ENCODE measurements around the gene TTC28. TPM values are rescaled to one million over a fixed set of nuclear protein-coding genes. Genes with fewer than 3 reads are reported as not detected.
"Not testable (repeated sequence)": the region's sequence is repeated elsewhere in the genome, so short reads cannot be mapped to it uniquely, and the experiment has no call there.

Gene TTC28
- total RNA-seq, 4 donors from 2014 or later: 35.1 to 138 (median 50.8) TPM

DNA sequence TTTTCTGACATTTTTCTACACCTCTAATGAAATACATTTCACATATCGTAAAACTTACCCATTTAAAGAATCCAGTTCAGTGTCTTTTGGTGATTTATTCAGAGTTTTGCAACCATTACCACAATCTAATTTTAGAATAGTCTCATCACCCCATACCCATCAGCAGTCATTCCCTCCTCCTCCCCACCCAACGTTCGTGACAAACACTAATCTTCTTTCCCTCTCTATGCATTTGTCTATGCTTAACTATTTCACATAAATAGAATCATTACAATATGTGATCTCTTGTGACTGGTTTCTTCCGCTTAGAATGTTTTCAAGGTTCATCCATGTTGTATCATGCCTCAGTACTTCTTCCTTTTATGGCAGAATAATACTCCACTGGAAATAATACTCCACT lies 9.5 kb downstream of the TTC28 start:
- Histone ChIP-seq H3K9me3 (no peaks in the 10 kb centered on the region), H3K27me3 (no peaks in the 10 kb centered on the region), H3K36me3 (no peaks in the 10 kb centered on the region), H3K4me3 (no peak overlapping the region), H3K27ac (no peak overlapping the region), H3K4me1 (no peaks in the 10 kb centered on the region)
- 84 to 85% methylated on average over 4 of the region's 4 CpGs for WGBS, 2 donors (ENCODE audit: low coverage in 1 of 2)
- ATAC-seq: no peak
- TF ChIP-seq POLR2AphosphoS5 (IDR thresholded peaks at IDR 0.05) (no peak), POLR2A (IDR thresholded peaks at IDR 0.05) (no peak), EP300 (IDR thresholded peaks at IDR 0.05) (no peak)
- TF ChIP-seq, protein P1, sequence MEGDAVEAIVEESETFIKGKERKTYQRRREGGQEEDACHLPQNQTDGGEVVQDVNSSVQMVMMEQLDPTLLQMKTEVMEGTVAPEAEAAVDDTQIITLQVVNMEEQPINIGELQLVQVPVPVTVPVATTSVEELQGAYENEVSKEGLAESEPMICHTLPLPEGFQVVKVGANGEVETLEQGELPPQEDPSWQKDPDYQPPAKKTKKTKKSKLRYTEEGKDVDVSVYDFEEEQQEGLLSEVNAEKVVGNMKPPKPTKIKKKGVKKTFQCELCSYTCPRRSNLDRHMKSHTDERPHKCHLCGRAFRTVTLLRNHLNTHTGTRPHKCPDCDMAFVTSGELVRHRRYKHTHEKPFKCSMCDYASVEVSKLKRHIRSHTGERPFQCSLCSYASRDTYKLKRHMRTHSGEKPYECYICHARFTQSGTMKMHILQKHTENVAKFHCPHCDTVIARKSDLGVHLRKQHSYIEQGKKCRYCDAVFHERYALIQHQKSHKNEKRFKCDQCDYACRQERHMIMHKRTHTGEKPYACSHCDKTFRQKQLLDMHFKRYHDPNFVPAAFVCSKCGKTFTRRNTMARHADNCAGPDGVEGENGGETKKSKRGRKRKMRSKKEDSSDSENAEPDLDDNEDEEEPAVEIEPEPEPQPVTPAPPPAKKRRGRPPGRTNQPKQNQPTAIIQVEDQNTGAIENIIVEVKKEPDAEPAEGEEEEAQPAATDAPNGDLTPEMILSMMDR (IDR thresholded peaks at IDR 0.05): no peak

DNA sequence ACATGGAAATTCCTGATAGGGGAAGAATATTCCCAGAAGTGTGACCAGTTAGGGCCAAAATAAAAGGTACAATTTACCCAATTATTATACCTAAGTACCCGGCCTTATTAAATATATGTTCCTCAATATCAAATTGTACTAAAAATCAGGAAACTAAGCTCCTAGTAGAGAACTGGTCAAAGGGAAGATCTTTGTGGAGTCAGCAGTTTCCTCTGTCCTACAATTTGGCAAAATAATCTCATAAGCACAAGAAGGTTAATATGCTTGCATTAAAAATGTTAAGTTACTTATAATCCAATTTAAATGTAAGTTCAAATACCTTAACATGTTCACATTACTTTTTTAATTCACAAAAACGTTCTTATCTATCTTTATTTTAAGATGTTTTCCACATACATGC lies 10.3 kb downstream of the TTC28 start:
- H3K36me3 ChIP-seq: no peaks in the 10 kb centered on the region
- no peaks in the 10 kb centered on the region for H3K27me3 ChIP-seq
- ATAC-seq: no peak
- 61 to 89% methylated on average over 2 of the region's 2 CpGs for WGBS, 2 donors (ENCODE audit: low coverage in 1 of 2)
- H3K4me3 ChIP-seq: no peak overlapping the region
- no peaks in the 10 kb centered on the region for H3K9me3 ChIP-seq
- TF ChIP-seq, protein P1 (IDR thresholded peaks at IDR 0.05): no peak
- TF ChIP-seq POLR2AphosphoS5 (IDR thresholded peaks at IDR 0.05): no peak
- TF ChIP-seq POLR2A (IDR thresholded peaks at IDR 0.05): no peak
- TF ChIP-seq EP300 (IDR thresholded peaks at IDR 0.05): no peak
- no peak overlapping the region for H3K27ac ChIP-seq
- H3K4me1 ChIP-seq: no peaks in the 10 kb centered on the region

DNA sequence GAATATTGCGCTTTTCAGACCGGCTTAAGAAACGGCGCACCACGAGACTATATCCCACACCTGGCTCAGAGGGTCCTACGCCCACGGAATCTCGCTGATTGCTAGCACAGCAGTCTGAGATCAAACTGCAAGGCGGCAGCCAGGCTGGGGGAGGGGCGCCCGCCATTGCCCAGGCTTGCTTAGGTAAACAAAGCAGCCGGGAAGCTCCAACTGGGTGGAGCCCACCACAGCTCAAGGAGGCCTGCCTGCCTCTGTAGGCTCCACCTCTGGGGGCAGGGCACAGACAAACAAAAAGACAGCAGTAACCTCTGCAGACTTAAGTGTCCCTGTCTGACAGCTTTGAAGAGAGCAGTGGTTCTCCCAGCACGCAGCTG lies 16.1 kb downstream of the TTC28 start:
- not testable (repeated sequence) for H3K4me1 ChIP-seq, ATAC-seq, H3K4me3 ChIP-seq, H3K27me3 ChIP-seq, H3K9me3 ChIP-seq, H3K27ac ChIP-seq, H3K36me3 ChIP-seq
- WGBS, 2 donors (ENCODE audit: low coverage in 1 of 2): no CpG with 5 or more reads among the region's 13 CpGs

DNA sequence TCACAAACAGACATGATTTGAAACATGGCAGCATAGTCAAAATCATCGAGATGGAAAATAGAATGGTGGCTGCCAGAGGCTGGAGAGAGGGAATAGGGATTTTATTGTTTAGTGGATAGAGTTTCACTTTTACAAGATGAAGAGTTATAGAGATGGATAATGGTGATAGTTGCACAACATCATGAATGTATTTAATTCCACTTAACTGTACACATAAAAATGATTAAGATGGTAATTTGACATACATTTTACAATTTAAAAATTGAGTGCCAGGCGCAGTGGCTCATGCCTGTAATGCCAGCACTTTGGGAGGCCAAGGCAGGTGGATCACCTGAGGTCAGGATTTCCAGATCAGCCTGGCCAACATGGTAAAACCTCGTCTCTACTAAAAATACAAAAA lies 21.2 kb downstream of the TTC28 start:
- H3K4me1 ChIP-seq: no peaks in the 10 kb centered on the region
- WGBS, 2 donors (ENCODE audit: low coverage in 1 of 2): 80 to 82% methylated on average over 3 of the region's 3 CpGs
- no peak for ATAC-seq
- no peaks in the 10 kb centered on the region for H3K27me3 ChIP-seq
- no peak overlapping the region for H3K4me3 ChIP-seq
- no peaks in the 10 kb centered on the region for H3K9me3 ChIP-seq
- H3K27ac ChIP-seq: no peak overlapping the region
- TF ChIP-seq POLR2A (IDR thresholded peaks at IDR 0.05): no peak
- TF ChIP-seq EP300 (IDR thresholded peaks at IDR 0.05): no peak
- no peak for TF ChIP-seq POLR2AphosphoS5 (IDR thresholded peaks at IDR 0.05)
- TF ChIP-seq, protein P1 (IDR thresholded peaks at IDR 0.05): no peak
- no peaks in the 10 kb centered on the region for H3K36me3 ChIP-seq

DNA sequence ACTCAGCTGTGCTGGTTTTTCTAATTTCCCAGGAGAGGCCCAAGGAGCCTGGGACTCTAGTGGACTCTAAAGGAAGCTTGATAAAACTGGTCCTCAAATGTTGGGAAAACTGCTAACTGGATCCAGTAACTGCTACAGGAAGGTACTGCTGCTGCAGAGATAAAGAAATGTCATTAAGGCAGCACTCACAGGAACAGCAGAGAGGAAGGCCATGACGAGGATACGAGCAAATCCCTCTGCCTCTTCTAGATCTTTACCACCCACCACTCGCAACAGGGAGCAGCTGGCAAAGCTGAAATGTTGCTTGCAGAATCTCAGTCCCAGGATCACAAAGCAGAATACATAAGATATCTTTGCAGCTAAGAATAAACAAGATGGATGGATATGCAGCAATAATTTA lies 23.5 kb downstream of the TTC28 start:
- H3K36me3 ChIP-seq: no peaks in the 10 kb centered on the region
- H3K4me3 ChIP-seq: no peak overlapping the region
- 80 to 87% methylated on average over 3 of the region's 3 CpGs for WGBS, 2 donors (ENCODE audit: low coverage in 1 of 2)
- TF ChIP-seq POLR2AphosphoS5 (IDR thresholded peaks at IDR 0.05) (no peak), EP300 (IDR thresholded peaks at IDR 0.05) (no peak), POLR2A (IDR thresholded peaks at IDR 0.05) (no peak)
- TF ChIP-seq, protein P1 (IDR thresholded peaks at IDR 0.05): no peak
- no peaks in the 10 kb centered on the region for H3K4me1 ChIP-seq
- no peak for ATAC-seq
- H3K9me3 ChIP-seq: no peaks in the 10 kb centered on the region
- H3K27ac ChIP-seq: no peak overlapping the region
- no peaks in the 10 kb centered on the region for H3K27me3 ChIP-seq

DNA sequence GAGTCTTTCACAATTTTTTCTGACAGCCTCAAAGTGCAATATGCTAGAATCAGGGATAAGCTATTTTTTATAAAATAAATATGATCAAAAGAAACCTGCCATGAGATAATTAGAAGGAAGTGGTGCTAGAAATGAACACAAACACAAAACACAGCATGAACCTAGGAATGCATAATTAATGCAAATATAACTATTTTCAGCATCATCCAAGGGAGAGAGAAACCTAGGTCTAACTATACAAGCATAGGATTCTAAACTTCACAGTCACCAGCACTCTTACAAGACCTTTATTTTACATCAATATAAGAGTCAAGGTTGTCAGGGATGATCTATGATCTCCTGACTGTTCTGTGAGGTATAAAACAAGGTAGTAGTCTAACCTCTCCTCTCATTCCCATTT lies 29.2 kb downstream of the TTC28 start:
- no peak for ATAC-seq
- no peaks in the 10 kb centered on the region for H3K36me3 ChIP-seq
- H3K27me3 ChIP-seq: no peaks in the 10 kb centered on the region
- H3K4me3 ChIP-seq: no peak overlapping the region
- no peak overlapping the region for H3K27ac ChIP-seq
- no peaks in the 10 kb centered on the region for H3K4me1 ChIP-seq
- no peaks in the 10 kb centered on the region for H3K9me3 ChIP-seq
- no peak for TF ChIP-seq EP300 (IDR thresholded peaks at IDR 0.05)
- TF ChIP-seq POLR2A (IDR thresholded peaks at IDR 0.05): no peak
- no peak for TF ChIP-seq POLR2AphosphoS5 (IDR thresholded peaks at IDR 0.05)
- TF ChIP-seq, protein P1 (IDR thresholded peaks at IDR 0.05): no peak

All from gastroesophageal sphincter (tissue), 4 donors.